Measurements from ENCODE around the gene METTL26. TPM values are rescaled to one million over a fixed set of nuclear protein-coding genes. Genes with fewer than 3 reads are reported as not detected.

Gene METTL26
- total RNA-seq, 2 donors from 2014 or later, result 42.8 to 61.8 TPM

DNA sequence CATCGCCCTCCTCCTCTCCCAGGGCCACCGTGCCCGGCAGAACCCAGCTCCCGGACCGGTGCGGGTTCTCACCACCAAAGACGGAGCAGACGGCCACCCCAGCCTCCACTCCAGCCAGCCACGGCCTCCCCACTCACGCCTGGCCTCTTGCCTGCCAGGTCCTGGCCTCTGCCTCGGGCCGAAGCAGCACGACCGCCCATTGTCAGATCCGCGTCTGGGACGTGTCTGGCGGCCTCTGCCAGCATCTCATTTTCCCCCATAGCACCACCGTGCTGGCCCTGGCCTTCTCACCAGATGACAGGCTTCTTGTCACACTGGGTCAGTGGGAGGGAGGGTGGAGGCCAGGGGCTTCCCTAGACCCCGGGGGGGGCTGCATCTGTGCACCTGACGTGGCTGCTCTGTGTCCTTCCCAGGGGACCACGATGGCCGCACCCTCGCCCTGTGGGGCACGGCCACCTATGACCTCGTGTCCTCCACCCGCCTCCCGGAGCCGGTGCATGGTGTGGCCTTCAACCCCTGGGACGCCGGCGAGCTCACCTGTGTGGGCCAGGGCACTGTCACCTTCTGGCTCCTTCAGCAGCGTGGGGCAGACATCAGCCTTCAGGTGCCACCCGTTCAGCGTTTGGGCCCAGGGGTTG is 25.2 kb upstream of the METTL26 start:
- DNase-seq (no peak), ATAC-seq (no peak)
- intact Hi-C loops (cut with DNase I), result loop anchor here in 1 of 2 donors (5.0 kb wide), 1 partner anchor 89 kb away; no protein-coding TSS in a partner anchor

GRCh38 chr16:660459-661183 is 24.5 kb upstream of the METTL26 start:
- DNase-seq (peak; percentile 92), ATAC-seq (peak; percentile 79 to 90)
- intact Hi-C loops (cut with DNase I), result loop anchor here in 1 of 2 donors (5.0 kb wide), 1 partner anchor 88 kb away; no protein-coding TSS in a partner anchor

- intact Hi-C loops (cut with DNase I), result loop anchor here in 1 of 2 donors (5.0 kb wide), 1 partner anchor 88 kb away; no protein-coding TSS in a partner anchor
- DNase-seq (no peak), ATAC-seq (peak in 1 of 2 donors; percentile 1)
Observed at GRCh38 chr16:660132-660458, 24.0 kb upstream of the METTL26 start.

DNA sequence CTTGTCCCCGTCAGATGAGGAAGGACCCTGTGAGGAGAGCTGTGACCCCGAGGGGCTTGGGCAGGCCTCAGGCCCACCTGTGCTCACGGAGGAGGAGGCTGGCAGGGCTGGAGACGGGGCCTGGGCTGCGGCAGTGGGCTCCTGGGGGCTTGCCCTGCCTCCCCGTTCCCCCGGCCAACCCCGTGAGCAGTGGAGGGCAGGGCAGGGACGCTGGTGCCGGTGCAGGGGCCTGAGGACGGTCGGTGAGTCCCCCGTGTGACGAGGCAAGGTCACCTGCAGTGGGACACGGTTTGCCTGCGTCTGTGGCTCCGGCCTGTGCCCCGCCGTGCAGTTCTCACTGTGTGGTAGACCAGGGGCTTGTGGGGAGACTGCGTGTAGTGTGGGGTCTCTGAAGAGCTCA is 23.5 kb upstream of the METTL26 start:
- ATAC-seq (no peak), DNase-seq (no peak)
- intact Hi-C loops (cut with DNase I), result loop anchor here in 1 of 2 donors (5.0 kb wide), 1 partner anchor 87 kb away; no protein-coding TSS in a partner anchor

GRCh38 chr16:658679-659571 is 22.8 kb upstream of the METTL26 start:
- no peak for ATAC-seq
- intact Hi-C loops (cut with DNase I), result no loop called here

GRCh38 chr16:657487-657886 is 21.4 kb upstream of the METTL26 start:
- intact Hi-C loops (cut with DNase I), result no loop called here

More at GRCh38 chr16:658679-659571, 22.8 kb upstream of the METTL26 start:
- DNase-seq, result no peak

DNA sequence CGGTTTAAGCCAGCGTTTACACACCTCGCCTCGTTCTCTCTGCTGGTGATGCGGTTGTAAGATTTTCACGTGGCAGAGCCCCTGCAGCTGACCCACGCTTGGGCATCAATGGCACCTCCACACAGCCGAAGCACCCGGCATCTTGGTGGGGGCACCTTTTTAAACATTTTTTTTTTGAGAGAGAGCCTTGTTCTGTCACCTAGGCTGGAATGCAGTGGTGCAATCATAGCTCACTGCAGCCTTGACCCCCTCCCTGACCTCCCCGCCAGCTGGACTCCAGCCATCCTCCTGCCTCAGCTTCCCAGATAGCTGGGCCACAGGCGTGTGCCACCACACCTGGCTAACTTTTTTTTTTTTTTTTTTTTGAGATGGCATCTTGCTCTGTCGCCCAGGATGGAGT is 17.9 kb upstream of the METTL26 start:
- no peak for DNase-seq
- ATAC-seq, result no peak
- intact Hi-C loops (cut with DNase I), result no loop called here

More at GRCh38 chr16:657487-657886, 21.4 kb upstream of the METTL26 start:
- ATAC-seq (no peak), DNase-seq (no peak)

- intact Hi-C loops (cut with DNase I), result no loop called here
- DNase-seq (no peak), ATAC-seq (no peak)
Observed at GRCh38 chr16:652454-653305, 16.6 kb upstream of the METTL26 start.

DNA sequence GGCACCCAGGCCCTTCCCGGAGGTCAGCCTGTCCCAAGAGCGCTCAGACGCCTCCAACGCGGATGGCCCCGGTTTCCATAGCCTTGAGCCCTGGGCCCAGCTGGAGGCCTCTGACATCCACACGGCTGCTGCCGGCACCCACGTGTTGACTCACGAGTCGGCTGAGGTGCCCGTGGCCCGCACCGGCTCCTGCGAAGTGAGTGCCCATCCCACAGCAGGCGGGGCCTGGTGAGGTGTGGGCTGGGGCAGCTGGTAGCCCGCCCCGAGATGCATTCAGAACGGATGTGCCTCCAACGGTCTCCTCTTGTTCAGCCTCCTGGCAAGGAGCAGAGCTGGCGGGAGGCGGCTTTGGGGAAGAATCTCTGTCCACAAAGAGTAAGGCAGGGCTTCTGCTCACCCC is 15.7 kb upstream of the METTL26 start:
- no peak for ATAC-seq
- no peak for DNase-seq
- intact Hi-C loops (cut with DNase I), result no loop called here

DNA sequence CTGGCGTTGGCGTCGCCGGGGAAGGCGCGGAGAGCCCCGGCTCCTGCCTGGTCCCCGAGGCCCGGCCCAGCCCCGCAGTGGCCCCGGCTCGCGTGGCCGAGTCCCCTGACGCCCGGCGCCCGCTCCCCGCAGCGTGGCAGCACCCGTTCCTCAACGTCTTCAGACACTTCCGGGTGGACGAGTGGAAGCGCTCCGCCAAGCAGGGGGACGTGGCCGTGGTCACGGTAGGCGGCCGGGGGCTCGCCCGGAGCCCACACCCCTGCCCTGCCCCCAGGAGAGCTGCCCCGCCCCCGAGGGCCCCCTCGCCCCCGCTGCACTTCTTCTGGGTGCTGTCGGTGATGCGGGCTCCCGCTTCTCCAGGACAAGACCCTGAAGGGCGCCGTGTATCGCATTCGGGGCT is 13.5 kb upstream of the METTL26 start:
- ATAC-seq, result peak; percentile 1 to 2
- DNase-seq, result no peak
- intact Hi-C loops (cut with DNase I), result no loop called here

GRCh38 chr16:648781-649589 is 12.9 kb upstream of the METTL26 start, which contains the start of gene WDR90:
Gene WDR90, plus strand, starts transcription at chr16:649365. Its CDS starts 52 bp downstream, at chr16:649417.
- intact Hi-C loops (cut with DNase I), result no loop called here
- DNase-seq (peak; percentile 97), ATAC-seq (peak; percentile 93 to 94)

DNA sequence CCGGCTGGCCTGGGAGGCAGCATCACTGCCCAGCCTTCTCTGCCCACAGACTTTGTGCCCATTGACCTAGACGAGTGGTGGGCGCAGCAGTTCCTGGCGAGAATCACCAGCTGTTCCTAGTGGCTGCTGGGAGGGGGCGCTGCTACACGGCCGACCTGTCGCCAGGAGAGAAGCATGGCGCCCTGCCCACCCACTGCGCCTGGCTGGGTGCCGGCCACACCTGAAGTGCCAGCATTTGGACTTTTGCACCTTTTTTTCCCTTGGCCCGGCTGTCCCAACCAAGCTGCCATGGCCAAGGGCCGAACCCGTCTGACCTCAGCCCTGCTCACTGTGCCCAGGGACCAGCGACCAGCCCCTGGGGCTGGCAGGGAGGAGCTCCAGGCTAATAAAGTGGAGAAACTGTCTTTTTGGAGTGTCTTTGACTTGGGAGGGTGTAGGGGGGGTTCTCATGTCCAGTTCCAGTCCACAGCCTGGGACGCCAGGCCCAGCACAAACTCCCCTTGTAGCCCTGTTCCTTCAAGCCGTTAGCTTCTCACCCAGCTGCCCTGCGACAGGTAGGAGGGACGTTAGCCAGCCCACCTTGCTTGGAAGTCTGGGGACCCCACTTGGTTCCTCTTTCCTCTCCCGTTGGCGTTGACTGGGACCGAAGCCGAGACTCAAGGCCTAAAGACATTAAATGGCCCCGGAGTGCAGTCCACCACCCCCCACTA is 12.1 kb upstream of the METTL26 start:
- no peak for DNase-seq
- intact Hi-C loops (cut with DNase I), result no loop called here
- ATAC-seq, result no peak

- DNase-seq (no peak), ATAC-seq (no peak)
- intact Hi-C loops (cut with DNase I), result no loop called here
Observed at GRCh38 chr16:647173-647902, 11.2 kb upstream of the METTL26 start.

DNA sequence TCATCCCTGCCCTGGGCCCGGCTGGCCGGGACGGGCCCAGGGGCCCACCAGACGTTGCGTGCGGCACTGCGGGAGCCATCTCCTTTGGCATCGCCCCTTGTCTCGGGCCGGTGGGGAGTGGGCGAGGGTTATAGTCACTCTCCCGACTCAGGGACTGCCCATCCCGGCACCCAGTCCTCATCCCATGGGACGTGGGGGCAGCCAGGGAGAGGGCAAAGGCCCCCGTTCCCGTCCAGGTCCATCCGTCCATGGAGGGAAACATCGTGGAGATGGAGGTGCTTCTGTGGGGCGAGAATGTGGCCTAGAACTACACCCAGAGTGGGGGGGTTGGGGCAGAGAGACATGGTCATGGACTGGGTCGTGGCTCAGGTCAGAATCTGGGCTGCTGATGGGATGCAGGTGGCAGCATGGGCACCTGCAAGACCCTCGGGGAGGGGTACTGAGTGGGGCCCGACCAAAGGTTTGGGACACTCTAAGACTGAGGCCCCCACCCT is 10.6 kb upstream of the METTL26 start:
- ATAC-seq, result no peak
- intact Hi-C loops (cut with DNase I), result no loop called here
- DNase-seq, result no peak

- intact Hi-C loops (cut with DNase I), result no loop called here
- ATAC-seq (no peak), DNase-seq (no peak)
Observed at GRCh38 chr16:645852-646678, 10.0 kb upstream of the METTL26 start.

GRCh38 chr16:644556-644955 is 8.5 kb upstream of the METTL26 start:
- ATAC-seq, result no peak
- DNase-seq, result no peak
- intact Hi-C loops (cut with DNase I), result no loop called here
